ENCODE data around the gene ATP1A2. TPM values are rescaled to one million over a fixed set of nuclear protein-coding genes. Genes with fewer than 3 reads are reported as not detected.

Gene ATP1A2
- total and polyA plus RNA-seq, 2 of the 8 experiments (the other 6 are each of a cell fraction or from before 2014, with no cell fraction given), result 39.7 to 40.8 TPM

DNA sequence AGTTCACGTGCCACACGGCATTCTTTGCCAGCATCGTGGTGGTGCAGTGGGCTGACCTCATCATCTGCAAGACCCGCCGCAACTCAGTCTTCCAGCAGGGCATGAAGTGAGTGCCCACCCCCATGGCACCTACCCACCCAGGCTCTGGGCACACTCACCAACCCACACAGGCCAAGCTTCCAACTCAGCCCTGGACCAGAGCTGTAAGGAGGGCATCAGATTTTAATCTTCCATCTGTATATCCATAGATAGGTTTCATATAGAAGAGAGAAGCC lies 21.3 kb downstream of the ATP1A2 start:
- Histone ChIP-seq H3K14ac (ENCODE audit: insufficient read length) (no peak overlapping the region), H4K8ac (ENCODE audit: extremely low read depth, insufficient read depth, low read length) (no peak overlapping the region), H4K5ac (ENCODE audit: insufficient read length, low read depth, low read length) (no peak overlapping the region), H3K9ac (replicated peaks in 1 of 4; ENCODE audit: extremely low read depth in 1 of 4, low read depth in 3 of 4, low read length in 3 of 4) (no peak overlapping the region), H2BK5ac (ENCODE audit: low read depth, low read length) (no peak overlapping the region), H3K56ac (replicated peaks; ENCODE audit: insufficient read length, low read depth, low read length) (no peak overlapping the region), H2BK12ac (ENCODE audit: low read depth, low read length) (no peak overlapping the region), H3K18ac (ENCODE audit: extremely low read depth, low read length) (no peak overlapping the region), H2BK20ac (ENCODE audit: low read length) (no peak overlapping the region), H3K4me3 (ENCODE audit: extremely low read depth in 1 of 4, insufficient read depth in 2 of 4, low read depth in 3 of 4, low read length in 4 of 4) (no peak overlapping the region), H2AK5ac (ENCODE audit: low read depth, low read length) (no peak overlapping the region), H2BK120ac (replicated peaks; ENCODE audit: low read depth, low read length) (no peak overlapping the region), H3K9me3 (ENCODE audit: insufficient read depth in 2 of 2, low read depth in 1 of 2, low read length in 1 of 2) (no peaks in the 10 kb centered on the region), H3K27ac (ENCODE audit: low read depth, low read length) (no peak overlapping the region), H3K4me2 (ENCODE audit: insufficient read depth in 1 of 2, low read depth in 2 of 2, low read length in 2 of 2) (no peak overlapping the region), H4K20me1 (replicated peaks in 1 of 2; ENCODE audit: control insufficient read depth in 1 of 2, insufficient read depth in 2 of 2, low read length in 2 of 2) (no peaks in the 10 kb centered on the region), H2AFZ (ENCODE audit: low read length) (no peak overlapping the region), H3K4me1 (replicated peaks in 1 of 4; ENCODE audit: control insufficient read depth in 3 of 4, insufficient read depth in 4 of 4, low read length in 3 of 4) (no peaks in the 10 kb centered on the region), H3K27me3 (replicated peaks in 1 of 4; ENCODE audit: control insufficient read depth in 3 of 4, extremely low read depth in 1 of 4, insufficient read depth in 3 of 4, low read length in 3 of 4) (no peaks in the 10 kb centered on the region), H2BK15ac (ENCODE audit: low read length) (no peak overlapping the region), H3K79me2 (ENCODE audit: control insufficient read depth in 1 of 2, insufficient read depth in 2 of 2, low read length in 2 of 2) (no peaks in the 10 kb centered on the region), H4K91ac (replicated peaks; ENCODE audit: insufficient read length, low read length) (no peak overlapping the region), H3K79me1 (ENCODE audit: low read depth, low read length) (no peaks in the 10 kb centered on the region; the same call in 1 of the 2 replicates), H3K36me3 (ENCODE audit: control insufficient read depth in 2 of 4, insufficient read depth in 4 of 4, low read length in 3 of 4) (peaks cover 2 to 49% (median 25%) of the 10 kb centered on the region in 4 experiments; a peak in 6 of 8 replicates), H3K23ac (ENCODE audit: insufficient read length) (no peak overlapping the region), H3K4ac (replicated peaks; ENCODE audit: insufficient read length, low read depth, low read length) (no peak overlapping the region), H3K23me2 (ENCODE audit: low read depth, low read length) (peaks cover 5% of the 10 kb centered on the region; the same call in 1 of the 2 replicates)
- ChIA-PET CTCF (ENCODE audit: partially characterized antibody) (interaction anchor here (0.6 to 1.6 kb wide), 5 partner anchors 11 to 120 kb away, joined by 3 to 5 read pairs (median 3); no protein-coding TSS in a partner anchor), POLR2A (ENCODE audit: partially characterized antibody) (interaction anchor here (1.3 kb wide), 1 partner anchor 9 kb away, joined by 4 read pairs; no protein-coding TSS in a partner anchor)
- no peak for DNase-seq (ENCODE audit: low read depth in 1 of 2, low spot score in 2 of 2)
- WGBS, 2 experiments (ENCODE audit: extremely low coverage in 1 of 2, insufficient coverage in 1 of 2, insufficient read length in 1 of 2, insufficient replicate concordance in 2 of 2, low coverage in 1 of 2, low lambda C conversion rate in 2 of 2, missing lambda C conversion rate in 1 of 2), result 88% methylated on average over 5 of the region's 5 CpGs; no CpG with 5 or more reads in 1 of the 2 experiments
- FAIRE-seq, result no peak
- TF ChIP-seq, protein P1, sequence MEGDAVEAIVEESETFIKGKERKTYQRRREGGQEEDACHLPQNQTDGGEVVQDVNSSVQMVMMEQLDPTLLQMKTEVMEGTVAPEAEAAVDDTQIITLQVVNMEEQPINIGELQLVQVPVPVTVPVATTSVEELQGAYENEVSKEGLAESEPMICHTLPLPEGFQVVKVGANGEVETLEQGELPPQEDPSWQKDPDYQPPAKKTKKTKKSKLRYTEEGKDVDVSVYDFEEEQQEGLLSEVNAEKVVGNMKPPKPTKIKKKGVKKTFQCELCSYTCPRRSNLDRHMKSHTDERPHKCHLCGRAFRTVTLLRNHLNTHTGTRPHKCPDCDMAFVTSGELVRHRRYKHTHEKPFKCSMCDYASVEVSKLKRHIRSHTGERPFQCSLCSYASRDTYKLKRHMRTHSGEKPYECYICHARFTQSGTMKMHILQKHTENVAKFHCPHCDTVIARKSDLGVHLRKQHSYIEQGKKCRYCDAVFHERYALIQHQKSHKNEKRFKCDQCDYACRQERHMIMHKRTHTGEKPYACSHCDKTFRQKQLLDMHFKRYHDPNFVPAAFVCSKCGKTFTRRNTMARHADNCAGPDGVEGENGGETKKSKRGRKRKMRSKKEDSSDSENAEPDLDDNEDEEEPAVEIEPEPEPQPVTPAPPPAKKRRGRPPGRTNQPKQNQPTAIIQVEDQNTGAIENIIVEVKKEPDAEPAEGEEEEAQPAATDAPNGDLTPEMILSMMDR (IDR thresholded peaks at IDR 0.05; ENCODE audit: control extremely low read depth in 1 of 3, insufficient read depth in 1 of 3, low read depth in 1 of 3, low read length in 3 of 3), result no peak
- no peak for TF ChIP-seq SRF (IDR thresholded peaks at IDR 0.05; ENCODE audit: low read depth, low read length)
- TF ChIP-seq PHF8 (conservative IDR thresholded peaks at IDR 0.05; ENCODE audit: low read depth, low read length), result no peak
- TF ChIP-seq, protein P2, sequence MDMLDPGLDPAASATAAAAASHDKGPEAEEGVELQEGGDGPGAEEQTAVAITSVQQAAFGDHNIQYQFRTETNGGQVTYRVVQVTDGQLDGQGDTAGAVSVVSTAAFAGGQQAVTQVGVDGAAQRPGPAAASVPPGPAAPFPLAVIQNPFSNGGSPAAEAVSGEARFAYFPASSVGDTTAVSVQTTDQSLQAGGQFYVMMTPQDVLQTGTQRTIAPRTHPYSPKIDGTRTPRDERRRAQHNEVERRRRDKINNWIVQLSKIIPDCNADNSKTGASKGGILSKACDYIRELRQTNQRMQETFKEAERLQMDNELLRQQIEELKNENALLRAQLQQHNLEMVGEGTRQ (IDR thresholded peaks at IDR 0.05; ENCODE audit: low read length), result no peak
- no peak for TF ChIP-seq KDM1A (IDR thresholded peaks at IDR 0.05; ENCODE audit: borderline replicate concordance, low read length)
- no peak for TF ChIP-seq SUZ12 (IDR thresholded peaks at IDR 0.05; ENCODE audit: low read length)
- TF ChIP-seq SIRT6 (IDR thresholded peaks at IDR 0.05; ENCODE audit: low read length), result no peak
- no peak for TF ChIP-seq YY1 (IDR thresholded peaks at IDR 0.05; ENCODE audit: low read depth, low read length)
- TF ChIP-seq HDAC6 (IDR thresholded peaks at IDR 0.05; ENCODE audit: low read depth, low read length), result no peak
- TF ChIP-seq NRF1 (IDR thresholded peaks at IDR 0.05; ENCODE audit: low read depth, low read length), result no peak
- TF ChIP-seq TAF7 (optimal IDR thresholded peaks at IDR 0.05; ENCODE audit: borderline replicate concordance, low read depth, low read length), result no peak
